Measurements from ENCODE around the gene CLCN6.
A peak's percentile ranks its signal among the peaks of the same experiment; 100 is the strongest.

CLCN6 gene, protein sequence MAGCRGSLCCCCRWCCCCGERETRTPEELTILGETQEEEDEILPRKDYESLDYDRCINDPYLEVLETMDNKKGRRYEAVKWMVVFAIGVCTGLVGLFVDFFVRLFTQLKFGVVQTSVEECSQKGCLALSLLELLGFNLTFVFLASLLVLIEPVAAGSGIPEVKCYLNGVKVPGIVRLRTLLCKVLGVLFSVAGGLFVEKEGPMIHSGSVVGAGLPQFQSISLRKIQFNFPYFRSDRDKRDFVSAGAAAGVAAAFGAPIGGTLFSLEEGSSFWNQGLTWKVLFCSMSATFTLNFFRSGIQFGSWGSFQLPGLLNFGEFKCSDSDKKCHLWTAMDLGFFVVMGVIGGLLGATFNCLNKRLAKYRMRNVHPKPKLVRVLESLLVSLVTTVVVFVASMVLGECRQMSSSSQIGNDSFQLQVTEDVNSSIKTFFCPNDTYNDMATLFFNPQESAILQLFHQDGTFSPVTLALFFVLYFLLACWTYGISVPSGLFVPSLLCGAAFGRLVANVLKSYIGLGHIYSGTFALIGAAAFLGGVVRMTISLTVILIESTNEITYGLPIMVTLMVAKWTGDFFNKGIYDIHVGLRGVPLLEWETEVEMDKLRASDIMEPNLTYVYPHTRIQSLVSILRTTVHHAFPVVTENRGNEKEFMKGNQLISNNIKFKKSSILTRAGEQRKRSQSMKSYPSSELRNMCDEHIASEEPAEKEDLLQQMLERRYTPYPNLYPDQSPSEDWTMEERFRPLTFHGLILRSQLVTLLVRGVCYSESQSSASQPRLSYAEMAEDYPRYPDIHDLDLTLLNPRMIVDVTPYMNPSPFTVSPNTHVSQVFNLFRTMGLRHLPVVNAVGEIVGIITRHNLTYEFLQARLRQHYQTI
- total RNA-seq = 33.4 to 36.9 reads per million in 2 donors

DNA sequence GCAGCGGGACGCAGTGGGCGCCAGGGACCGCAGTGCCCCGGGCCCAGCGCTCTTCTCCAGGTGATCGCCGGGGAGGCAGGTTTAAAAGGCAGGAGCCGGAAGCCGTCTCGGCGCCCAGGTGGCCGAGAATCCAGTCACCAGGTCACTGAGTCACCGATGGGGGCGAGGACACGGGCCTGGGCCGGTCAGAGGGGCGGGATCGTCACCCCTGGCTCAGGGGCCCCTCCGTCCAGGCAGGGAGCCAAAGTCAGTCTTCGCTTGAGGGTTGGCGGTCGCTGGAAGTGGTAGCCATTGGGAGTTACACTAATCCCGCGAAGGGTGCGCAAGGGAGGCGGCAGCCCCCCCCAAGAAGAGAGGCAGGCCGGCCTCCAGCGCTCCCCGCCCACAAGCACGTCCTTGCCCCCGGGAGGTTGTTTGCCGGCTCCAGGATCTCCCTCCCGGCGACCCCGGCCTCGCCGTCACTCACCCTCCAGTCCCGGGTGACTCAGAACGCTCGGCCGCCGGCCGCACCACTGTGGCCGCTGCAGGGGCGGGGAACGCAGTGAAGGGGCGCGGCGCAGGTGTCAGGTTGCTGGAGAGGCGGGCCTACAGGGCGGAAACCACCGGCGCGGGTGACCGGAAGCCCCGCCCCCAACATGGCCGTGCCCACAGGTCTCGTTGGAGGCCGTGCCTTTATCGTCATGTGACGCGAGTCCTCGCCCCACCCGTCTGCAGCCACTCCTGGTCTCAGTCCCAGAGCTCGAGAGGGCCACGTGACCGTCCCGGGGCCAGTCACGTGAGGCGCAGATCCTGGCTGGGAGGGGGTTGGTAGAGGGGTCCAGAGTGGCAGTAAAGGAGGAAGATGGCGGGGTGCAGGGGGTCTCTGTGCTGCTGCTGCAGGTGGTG, at the start of gene CLCN6, which contains the start of gene MTHFR:
CLCN6 (plus strand) TSS at position 770 of the 885 bp plus-strand sequence; CDS start at position 842, 72 bp downstream.
MTHFR (minus strand) TSS at position 543 of the 885 bp plus-strand sequence. CDS start 2,848 bp downstream, outside the sequence.
- peak; percentile 97 for DNase-seq

DNA sequence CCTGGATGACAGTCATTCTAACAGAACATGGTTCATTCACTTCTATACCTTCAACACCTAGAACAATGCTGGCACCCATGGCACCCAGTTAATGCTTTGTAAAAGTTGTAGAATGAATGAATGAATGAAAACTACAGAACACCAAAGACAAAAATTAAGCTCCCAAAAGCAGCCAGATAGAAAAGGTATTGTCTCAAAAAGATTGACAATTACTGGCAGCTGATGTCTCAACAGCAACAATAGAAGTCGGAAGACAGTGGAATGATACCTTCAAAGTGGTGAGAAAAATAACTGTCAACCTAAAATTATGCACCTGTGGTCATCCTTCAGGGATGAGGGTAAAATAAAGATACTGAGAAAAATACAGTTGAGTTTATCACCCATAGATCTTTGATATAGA, 48.9 kb upstream of the CLCN6 start:
- no peak for DNase-seq

DNA sequence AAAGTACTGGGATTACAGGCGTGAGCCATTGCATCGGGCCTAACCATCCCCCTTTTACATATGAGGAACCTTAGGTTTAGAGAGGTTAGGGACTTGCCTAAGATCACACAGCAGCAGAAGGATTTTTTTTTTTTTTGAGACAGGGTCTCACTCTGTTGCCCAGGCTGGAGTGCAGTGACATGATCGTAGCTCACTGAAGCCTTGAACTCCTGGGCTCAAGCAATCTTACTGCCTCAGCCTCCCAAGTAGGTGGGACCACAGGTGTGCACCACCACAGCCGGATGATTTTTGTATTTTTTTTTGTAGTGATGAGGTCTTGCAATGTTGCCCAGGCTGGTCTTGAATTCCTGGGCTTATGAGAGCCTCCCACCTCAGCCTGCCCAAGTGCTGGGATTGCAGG, 46.2 kb upstream of the CLCN6 start:
- DNase-seq = no peak

DNA sequence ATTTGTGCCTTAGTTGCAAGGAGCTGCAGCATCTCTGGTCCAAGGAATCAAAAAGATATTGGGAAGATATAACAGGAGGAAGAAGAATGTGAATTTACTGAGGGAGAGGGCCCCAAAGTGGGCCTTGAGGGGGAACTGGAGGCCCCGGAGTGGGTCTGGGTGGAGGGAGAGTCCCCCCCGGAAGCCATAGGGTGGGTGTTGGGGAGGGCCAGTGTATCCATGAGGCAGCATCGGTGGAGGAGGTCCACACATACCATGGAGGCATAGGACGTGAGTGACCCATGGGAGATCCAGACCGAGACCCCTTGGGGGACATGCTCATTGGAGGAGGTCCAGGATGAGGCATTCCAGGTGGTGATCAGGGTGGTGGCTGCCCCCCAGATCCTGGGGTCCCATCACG, 44.7 kb upstream of the CLCN6 start:
- DNase-seq = no peak

DNA sequence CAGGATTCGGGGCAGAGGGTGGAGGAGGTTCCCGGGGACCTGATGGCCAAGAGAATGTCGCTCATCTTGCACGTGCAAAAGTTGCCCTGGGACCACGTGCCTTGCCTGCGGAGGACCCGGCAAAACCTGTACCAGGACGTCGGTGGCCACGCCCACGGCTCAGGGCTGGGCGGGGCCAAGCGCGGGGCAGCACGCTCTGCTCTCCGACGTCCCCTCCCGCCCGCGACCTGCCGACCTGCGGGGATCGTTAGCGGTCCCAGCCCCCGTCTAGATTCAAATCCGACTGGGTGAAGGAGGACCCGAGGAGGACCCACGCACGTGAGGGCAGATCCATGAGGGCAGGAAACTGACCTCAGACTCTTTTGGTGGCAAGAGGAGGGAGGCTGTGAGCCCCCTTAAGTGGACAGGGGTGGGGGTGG, 44.0 kb upstream of the CLCN6 start, which contains the start of gene C1orf167:
C1orf167 (plus strand) TSS at position 206 of the 419 bp plus-strand sequence. CDS start 2,208 bp downstream, outside the sequence.
- DNase-seq = no peak

DNA sequence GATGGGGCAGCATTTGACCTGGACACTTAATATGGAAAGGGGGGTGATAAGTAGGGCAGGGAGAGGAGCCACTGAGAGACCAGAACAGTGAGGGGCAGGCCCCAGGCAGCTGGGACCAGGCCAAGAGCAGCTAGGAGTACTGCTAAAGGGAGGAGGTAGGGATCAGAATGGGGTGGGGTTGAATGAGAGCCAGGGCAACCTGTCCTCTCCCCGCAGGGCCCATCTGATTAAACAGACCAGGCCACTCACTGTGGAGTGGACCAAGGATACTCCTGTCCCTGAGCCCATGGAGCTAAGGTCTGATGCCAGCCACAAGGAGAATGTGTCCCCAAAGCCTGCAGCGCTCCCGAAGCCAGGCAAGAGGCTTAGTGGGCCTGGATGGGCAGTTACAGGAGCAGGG, 41.9 kb upstream of the CLCN6 start:
- no peak for DNase-seq

DNA sequence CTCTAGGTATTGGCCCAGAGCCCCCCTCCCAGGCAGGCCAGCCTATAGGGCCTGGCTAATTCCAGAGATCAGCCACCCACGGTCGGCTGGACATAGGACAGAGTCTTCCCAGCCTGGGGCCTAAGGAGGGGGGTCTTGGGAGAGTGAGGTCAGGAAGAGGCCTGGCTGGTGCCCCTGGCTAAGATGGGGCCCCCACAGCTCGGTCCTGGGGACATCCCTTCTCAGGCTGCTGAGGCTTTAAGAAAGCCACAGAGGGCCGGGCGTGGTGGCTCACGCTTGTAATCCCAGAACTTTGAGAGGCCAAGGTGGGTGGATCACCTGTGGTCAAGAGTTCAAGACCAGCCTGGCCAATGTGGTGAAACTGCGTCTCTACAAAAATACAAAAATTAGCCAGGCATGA, 41.5 kb upstream of the CLCN6 start:
- DNase-seq = no peak

DNA sequence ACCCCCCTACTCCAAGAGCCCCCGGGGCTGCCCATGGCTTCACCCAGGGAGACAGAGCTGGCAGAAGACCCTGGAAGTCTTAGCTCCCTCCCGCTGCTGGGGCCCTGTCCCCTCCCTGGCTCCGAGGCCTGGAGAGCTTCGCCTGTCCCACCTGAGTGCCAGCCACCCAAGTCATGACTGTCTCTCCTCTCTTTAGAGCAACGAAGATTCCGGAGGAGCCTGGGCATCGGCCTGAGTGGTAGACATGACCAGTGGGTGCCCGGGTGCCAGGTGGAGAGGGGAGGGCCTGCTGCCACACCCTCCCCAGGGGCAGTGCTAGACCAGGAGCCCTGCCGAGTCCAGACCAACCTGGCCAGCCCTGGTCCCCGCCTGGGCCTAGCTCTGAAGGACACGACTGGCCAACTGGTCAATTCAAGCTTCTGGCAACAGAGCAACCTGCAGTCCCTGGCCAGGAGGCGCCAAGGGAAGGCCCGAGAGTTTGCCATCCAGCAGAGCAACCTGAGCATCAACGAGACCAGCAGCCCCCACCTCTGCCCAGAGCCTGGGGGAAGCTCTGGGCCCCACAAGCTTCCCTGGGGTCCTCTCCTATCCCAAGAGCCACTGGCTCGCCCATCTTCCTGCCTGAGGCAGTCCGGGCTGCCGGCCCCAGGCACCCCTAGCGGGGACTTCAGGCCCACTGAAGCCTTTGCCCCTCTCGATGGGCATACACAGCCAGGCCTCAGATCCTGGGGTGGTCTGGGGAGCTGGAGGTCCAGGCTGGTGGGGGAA, 40.1 kb upstream of the CLCN6 start:
- DNase-seq = no peak

DNA sequence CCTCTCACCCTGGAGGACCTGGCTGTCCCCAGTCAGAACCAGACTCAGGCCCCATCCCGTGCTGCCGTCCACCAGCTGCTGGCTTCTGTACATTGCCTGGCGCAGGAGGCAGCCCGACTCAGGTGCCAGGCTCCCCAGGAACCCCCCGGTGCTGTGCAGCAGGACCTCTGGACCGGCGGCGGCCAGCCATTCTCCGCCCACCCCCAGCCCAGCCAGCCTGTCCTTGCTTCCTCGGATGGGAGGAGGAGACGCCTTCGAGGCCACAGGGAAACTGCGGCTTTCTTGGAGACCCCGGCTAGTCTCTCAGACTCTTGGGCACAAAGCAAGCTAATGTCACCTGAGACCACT, 39.6 kb upstream of the CLCN6 start:
- DNase-seq = no peak

DNA sequence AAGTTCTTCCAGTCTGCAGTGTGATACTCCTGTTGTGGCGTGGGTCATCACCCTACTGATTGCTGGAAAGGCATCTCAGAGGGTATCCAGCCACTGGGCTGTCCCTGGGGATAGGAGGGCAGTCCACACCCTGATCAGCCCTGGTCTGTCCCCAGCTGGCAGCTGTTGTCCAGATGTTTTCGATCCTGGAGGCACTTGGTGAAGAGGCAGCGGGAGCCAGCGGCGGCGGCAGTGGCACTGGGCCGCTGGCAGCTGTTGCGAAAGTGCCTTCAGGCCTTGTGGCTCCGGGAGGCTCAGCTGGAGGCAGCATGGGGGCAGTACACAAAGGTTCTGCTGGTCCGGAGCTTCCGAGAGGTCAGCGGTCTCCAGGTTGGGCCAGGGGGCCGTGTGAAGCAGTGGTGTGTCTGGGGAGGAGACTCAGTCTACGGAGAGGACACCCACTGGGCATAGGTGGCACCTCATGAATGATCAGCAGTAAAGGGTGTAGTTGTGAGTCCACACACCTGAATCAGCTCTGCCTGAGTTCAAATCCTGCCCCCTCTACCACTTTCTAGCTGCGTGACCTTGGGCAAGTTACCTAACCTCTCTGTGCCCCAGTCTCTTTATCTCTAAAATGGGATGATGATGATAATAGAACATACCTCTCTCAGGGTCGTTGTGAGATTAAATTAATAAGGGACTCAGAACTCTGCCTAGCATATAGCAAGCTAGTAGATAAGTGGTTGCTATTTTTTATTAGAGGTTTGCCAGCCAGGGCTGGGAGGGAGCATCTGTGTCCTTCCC, 37.9 kb upstream of the CLCN6 start:
- no peak for DNase-seq

DNA sequence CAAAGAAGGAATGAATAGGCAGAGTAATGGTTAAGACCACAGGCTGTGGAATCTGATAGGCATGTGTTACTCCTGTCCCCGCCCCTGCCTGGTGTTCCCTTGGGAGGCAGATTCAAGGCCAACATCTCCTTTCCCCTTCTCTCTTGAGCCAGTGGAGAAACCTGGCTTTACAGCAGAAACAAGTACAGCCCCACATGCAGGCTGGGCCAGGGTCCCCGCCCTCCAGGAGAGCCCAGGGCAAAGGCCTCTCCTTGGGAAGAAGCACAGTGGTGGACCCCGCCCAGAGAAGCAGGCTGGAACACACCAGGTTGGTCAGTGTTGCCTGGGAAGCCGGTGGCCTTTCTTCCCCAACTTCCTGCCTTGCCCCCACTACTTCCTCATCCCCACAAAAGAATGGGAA, 37.2 kb upstream of the CLCN6 start:
- no peak for DNase-seq

DNA sequence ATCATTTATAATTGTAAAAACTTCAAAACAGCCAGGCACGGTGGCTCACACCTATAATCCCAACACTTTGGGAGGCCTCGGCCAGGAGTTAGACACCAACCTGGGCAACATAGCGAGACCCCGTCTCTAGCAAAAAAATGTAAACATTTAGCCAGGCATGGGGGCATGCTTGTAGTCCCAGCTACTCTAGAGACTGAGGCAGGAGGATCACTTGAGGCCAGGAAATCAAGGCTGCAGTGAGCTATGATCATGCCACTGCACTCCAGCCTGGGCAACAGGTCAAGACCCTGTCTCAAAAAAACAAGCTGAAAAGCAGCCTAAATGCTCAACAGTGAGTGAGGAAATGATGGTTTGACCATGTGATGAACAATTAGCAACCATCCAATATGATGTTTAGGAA, 36.7 kb upstream of the CLCN6 start:
- no peak for DNase-seq

DNA sequence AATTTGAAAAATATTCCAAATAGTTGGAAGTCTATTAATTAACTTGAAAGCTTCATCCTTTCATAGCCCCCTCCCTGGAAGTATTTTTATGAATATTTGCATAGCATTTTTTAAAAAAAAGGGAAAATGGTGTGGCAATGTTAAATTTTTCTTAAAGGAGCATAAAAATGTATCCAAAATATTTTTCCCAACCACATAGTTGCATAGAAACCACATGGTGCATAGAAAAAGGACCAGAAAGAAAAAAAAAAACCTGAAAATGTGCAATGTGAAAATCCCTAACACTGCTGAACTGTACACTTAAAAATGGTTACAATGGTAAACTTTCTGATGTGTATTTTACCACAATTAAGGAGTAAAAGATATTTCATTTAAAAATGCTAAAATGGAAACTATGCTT, 36.0 kb upstream of the CLCN6 start:
- no peak for DNase-seq

DNA sequence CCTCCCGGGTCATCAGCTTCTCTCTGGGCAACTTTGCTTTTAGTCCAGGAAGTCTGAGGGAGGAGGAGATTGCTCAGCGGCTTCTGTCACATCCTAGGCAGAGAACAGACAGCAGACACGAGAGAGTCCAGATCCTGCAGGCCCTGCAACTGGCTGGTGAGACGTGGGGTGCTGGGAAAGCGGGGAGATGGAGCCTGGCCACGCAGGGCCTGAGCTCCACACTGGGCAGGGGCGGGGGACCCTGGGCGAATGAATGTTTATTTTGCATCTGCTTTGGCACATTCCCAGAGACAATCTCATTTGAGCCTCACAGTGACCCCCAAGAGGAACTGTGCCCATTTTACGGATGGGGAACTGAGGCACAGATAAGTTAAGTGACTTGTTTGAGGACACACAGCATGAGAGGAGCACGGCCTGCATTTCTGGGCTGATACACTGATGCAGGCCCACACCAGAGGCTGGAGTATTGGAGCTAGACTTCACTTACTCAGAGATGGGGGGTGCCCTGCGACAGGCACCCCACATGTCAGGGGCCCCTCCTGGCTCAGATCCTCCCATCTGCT, 34.4 kb upstream of the CLCN6 start:
- DNase-seq = no peak

DNA sequence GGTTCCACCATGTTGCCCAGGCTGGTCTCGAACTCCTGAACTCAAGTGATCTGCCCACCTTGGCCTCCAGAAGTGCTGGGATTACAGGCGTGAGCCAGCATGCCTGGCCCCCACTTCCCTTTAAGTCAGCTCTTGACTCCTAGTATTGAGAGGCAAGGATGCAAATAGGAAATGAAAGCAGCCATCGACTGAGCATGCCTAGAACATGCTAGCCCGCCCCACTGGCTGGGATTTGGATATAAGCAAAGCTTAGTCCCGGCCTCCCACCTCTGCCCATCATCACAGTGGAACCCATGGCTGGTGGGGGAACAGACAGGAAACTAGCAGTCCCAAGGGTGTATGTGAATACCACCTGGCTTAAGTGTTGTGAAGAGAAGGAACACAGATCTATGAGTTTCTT, 33.5 kb upstream of the CLCN6 start:
- no peak for DNase-seq

DNA sequence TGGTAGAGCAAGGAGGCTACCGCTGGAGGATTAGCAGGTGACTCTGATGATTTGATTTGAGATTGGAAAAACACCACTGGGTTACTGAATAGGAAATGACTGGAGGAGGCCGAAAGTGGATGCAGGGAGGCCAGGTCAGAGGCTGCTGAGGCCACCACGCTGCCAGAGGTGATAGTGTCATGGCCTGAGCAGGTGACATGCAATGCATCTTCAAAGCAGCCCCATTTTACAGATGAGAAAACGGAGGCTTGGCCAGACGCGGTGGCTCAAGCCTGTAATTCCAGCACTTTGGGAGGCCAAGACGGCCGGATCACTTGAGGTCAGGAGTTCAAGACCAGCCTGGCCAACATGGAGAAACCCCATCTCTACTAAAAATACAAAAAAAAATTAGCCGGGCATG, 31.2 kb upstream of the CLCN6 start:
- DNase-seq = no peak

DNA sequence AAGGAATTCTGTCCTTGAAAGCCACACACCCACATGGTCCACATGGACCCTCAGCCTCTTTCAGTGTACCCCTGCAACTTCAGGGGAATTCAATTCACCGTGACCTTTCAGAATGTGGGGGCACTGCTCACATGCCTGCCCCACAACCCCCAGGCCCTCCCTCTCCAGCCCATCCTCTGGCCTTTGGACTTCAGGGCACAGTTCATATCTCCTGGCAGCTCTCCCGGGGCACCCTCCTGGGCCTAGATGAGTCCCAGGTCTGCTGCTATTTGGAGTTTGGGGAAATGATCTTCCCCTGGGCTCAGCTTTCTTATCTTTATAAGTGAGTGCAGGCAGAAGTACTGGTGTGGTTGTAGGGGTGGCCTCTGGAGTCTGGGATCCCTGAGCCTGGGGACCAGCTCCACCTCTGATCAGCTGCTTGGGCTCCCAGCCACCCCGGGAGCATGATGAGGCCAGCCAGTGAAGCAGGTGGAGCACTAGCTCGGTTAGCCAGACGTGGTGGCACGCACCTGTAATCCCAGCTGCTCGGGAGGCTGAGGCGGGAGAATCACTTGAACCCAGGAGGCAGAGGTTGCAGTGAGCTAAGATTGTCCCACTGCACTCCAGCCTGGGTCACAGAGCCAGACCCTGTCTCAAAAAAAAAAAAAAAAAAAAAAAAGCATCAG, 28.2 kb upstream of the CLCN6 start:
- no peak for DNase-seq

DNA sequence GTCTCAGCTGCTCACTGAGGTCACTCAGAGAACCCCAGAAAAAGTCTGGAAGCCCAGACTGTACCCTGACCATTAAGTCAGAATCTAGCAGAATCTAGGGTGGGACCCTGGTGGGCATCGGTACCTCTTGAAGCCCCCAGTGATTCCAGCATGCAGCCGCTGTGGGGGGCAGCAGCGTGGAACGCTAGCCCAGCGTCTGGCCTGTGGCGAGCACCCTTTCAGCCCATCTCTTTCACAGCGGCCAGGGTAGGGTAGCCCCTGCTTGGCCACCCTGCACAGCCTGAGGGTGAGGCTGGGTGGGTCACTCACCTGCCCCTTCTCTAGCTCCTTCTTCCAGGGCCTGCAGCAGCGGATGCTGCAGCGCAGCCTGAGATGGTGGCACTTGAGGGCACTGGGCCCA, 27.7 kb upstream of the CLCN6 start:
- no peak for DNase-seq

DNA sequence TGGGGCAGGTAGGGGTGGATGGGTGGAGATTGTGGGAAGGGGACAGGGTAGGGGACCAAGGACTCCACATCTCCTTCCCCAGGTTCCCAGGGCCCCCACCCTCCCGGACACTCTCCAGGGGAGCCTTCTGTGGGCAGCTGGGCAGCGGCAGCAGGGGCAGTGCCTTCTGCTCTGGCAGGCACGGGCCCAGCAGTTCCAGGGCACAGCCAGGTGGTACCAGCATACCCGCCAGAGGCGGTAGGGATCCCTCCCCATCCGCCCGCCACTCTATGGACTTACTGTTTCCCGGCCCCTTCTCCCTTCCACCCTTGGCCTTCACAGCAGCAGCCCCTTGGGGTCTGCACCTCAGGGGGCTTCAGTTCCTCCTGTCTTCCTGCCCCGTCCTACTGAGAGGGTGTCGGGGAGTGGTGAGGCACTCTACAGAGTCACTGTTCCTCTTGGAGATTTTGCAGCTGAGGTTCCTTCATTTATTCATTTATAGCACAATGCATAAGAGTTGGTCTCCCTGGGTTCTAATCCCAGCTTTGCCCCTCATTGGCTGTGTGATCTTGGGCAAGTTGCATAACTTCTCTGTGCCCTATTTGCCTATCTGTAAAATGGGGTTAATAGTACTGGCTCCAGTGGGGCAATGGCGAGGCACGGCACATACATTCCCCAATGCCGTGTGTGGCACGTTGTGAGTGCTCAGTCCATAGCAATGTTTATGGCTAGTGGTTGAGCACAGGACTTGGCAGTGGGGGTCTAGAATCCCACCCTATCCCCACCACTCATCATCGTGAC, 27.0 kb upstream of the CLCN6 start:
- no peak for DNase-seq
